CD4-positive, alpha-beta T cell (primary cell): ENCODE measurements around the gene BDKRB2. TPM values are rescaled to one million over a fixed set of nuclear protein-coding genes. Genes with fewer than 3 reads are reported as not detected.

ENCODE experiments used
- ATAC-seq: fragments of 200-7000 bp; cut with Tn5 transposase; one replicate; pipeline ENCODE4 v1.10.0; 2022; ENCODE audit warnings: mild to moderate bottlenecking; ENCODE audit not compliant: poor library complexity
- CTCF ChIA-PET: fragments of 350-600 bp; sonication (Branson Sonifier 250); formaldehyde crosslinking; loops from one replicate; lab custom pipeline; 2021; ENCODE audit warnings: antibody characterized with exemption, inconsistent platforms; lab: Charles Lee
- POLR2A ChIA-PET: fragments of 350-600 bp; sonication (Branson Sonifier 250); formaldehyde crosslinking; loops from one replicate; lab custom pipeline; 2021; ENCODE audit warnings: antibody characterized with exemption, inconsistent platforms; lab: Charles Lee
- DNase-seq, 14 experiments: peaks; one replicate each; pipeline ENCODE4 v3.0.0-alpha.2; 2013 to 2020; ENCODE audit warnings: mixed read lengths in 2 of 14
- H3K27ac ChIP-seq, 2 donors: one replicate each; pipeline versions ENCODE4 v1.5.1 to v1.7.0; 2013; ENCODE audit warnings: low read length in 2 of 2, low read depth in 1 of 2, mild to moderate bottlenecking in 1 of 2
- H3K27me3 ChIP-seq, 2 experiments: 1 replicate in 1 of 2; 2 replicates in 1 of 2; pipeline versions ENCODE4 v1.6.1 to v1.7.0; 2013; ENCODE audit warnings: low read length in 2 of 2, control low read depth in 1 of 2, mild to moderate bottlenecking in 1 of 2, moderate library complexity in 1 of 2; ENCODE audit not compliant: insufficient read depth in 2 of 2, control insufficient read depth in 1 of 2
- H3K36me3 ChIP-seq: one replicate; pipeline ENCODE4 v1.6.1; 2013; ENCODE audit warnings: low read length, control low read depth; ENCODE audit not compliant: insufficient read depth
- H3K4me1 ChIP-seq: one replicate; pipeline ENCODE4 v1.6.1; 2013; ENCODE audit warnings: low read length, control low read depth; ENCODE audit not compliant: insufficient read depth
- H3K4me3 ChIP-seq: one replicate; pipeline ENCODE4 v1.5.1; 2013; ENCODE audit warnings: mild to moderate bottlenecking, low read length, moderate library complexity
- H3K9me3 ChIP-seq, 2 experiments: 1 replicate in 1 of 2; 2 replicates in 1 of 2; pipeline versions ENCODE4 v1.6.1 to v1.7.0; 2013; ENCODE audit warnings: low read length in 2 of 2, mild to moderate bottlenecking in 2 of 2, control low read depth in 1 of 2, moderate library complexity in 1 of 2; ENCODE audit not compliant: control insufficient read depth in 1 of 2, insufficient read depth in 1 of 2
- H3K27ac Mint-ChIP-seq: one replicate; pipeline ENCODE4 v1.8.0; 2020; ENCODE audit warnings: mixed read lengths
- H3K27me3 Mint-ChIP-seq: one replicate; pipeline ENCODE4 v1.8.0; 2021; ENCODE audit warnings: mixed read lengths
- H3K36me3 Mint-ChIP-seq: one replicate; pipeline ENCODE4 v1.8.0; 2021; ENCODE audit warnings: low read depth, mixed read lengths
- H3K4me1 Mint-ChIP-seq: one replicate; pipeline ENCODE4 v1.8.0; 2021; ENCODE audit warnings: low read depth, mixed read lengths
- H3K4me3 Mint-ChIP-seq: one replicate; pipeline ENCODE4 v1.8.0; 2020; ENCODE audit warnings: mild to moderate bottlenecking, mixed read lengths
- H3K9me3 Mint-ChIP-seq: one replicate; pipeline ENCODE4 v1.8.0; 2020; ENCODE audit warnings: mixed read lengths
- CTCF ChIP-seq: fragments of 200-600 bp; IDR thresholded peaks from one replicate; pipeline ENCODE4 v1.8.0; 2022; ENCODE audit warnings: antibody characterized with exemption, mild to moderate bottlenecking
- intact Hi-C, 2 experiments: fragments of 100-400 bp; cut with DNase I in 1 of 2; cut with micrococcal nuclease in 1 of 2; formaldehyde crosslinking; loops; one replicate each; pipeline versions ENCODE4 v1.15.1 to v1.9.0; 2023 to 2025; cut with DNase I, micrococcal nuclease
- total RNA-seq, 174 experiments: library from RNA in 2 of 174; stranded (reverse) in 2 of 174; gene quantifications; one replicate each; pipeline ENCODE4 v1.2.3 and lab custom pipeline; 2021 to 2026

The BDKRB2 gene
- total RNA-seq, 2 experiments from 2014 or later, result not detected

GRCh38 chr14:96284430-96284829 lies 79.8 kb downstream of the BDKRB2 start:
- peaks cover 67% of the 10 kb centered on the region for H3K36me3 Mint-ChIP-seq
- ATAC-seq, result no peak
- H3K4me1 ChIP-seq, result no peaks in the 10 kb centered on the region
- intact Hi-C loops, result no loop called here
- H3K4me3 ChIP-seq, result no peak overlapping the region
- H3K27ac Mint-ChIP-seq, result no peak overlapping the region
- H3K36me3 ChIP-seq, result peaks cover 37% of the 10 kb centered on the region
- H3K9me3 ChIP-seq, result peaks cover 0 to 2% of the 10 kb centered on the region in 2 experiments
- ChIA-PET CTCF (interaction anchor here (0.6 kb wide), 1 partner anchor 9 kb away, joined by 3 read pairs; no protein-coding TSS in a partner anchor), POLR2A (no interaction called here)
- no peak for TF ChIP-seq CTCF
- no peak for DNase-seq
- H3K27me3 ChIP-seq, result no peaks in the 10 kb centered on the region
- no peak overlapping the region for H3K27ac ChIP-seq
- H3K4me3 Mint-ChIP-seq, result no peak overlapping the region
- H3K27me3 Mint-ChIP-seq, result no peaks in the 10 kb centered on the region
- no peaks in the 10 kb centered on the region for H3K9me3 Mint-ChIP-seq
- H3K4me1 Mint-ChIP-seq, result no peaks in the 10 kb centered on the region

GRCh38 chr14:96285667-96286066 lies 81.0 kb downstream of the BDKRB2 start:
- no peaks in the 10 kb centered on the region for H3K9me3 Mint-ChIP-seq
- CTCF ChIA-PET, result interaction anchor here (1.0 kb wide), 1 partner anchor 185 kb away, joined by 3 read pairs; no protein-coding TSS in a partner anchor
- no peak overlapping the region for H3K4me3 ChIP-seq
- H3K27ac Mint-ChIP-seq, result no peak overlapping the region
- intact Hi-C loops, result no loop called here
- no peak for DNase-seq
- no peaks in the 10 kb centered on the region for H3K27me3 ChIP-seq
- H3K4me3 Mint-ChIP-seq, result no peak overlapping the region
- no peak for ATAC-seq
- no peaks in the 10 kb centered on the region for H3K9me3 ChIP-seq
- TF ChIP-seq CTCF, result no peak
- no peaks in the 10 kb centered on the region for H3K27me3 Mint-ChIP-seq
- H3K36me3 ChIP-seq, result peaks cover 49% of the 10 kb centered on the region
- no peak overlapping the region for H3K27ac ChIP-seq
- POLR2A ChIA-PET, result interaction anchor here (1.0 kb wide), 1 partner anchor 185 kb away, joined by 3 read pairs; no protein-coding TSS in a partner anchor
- no peaks in the 10 kb centered on the region for H3K4me1 Mint-ChIP-seq
- H3K36me3 Mint-ChIP-seq, result peaks cover 79% of the 10 kb centered on the region
- H3K4me1 ChIP-seq, result no peaks in the 10 kb centered on the region

GRCh38 chr14:96286251-96286650 lies 81.6 kb downstream of the BDKRB2 start:
- ATAC-seq (no peak), DNase-seq (no peak)
- ChIA-PET CTCF (interaction anchor here (1.0 kb wide), 1 partner anchor 185 kb away, joined by 3 read pairs; no protein-coding TSS in a partner anchor), POLR2A (no interaction called here)
- TF ChIP-seq CTCF, result no peak
- peaks cover 54% of the 10 kb centered on the region for H3K36me3 ChIP-seq
- intact Hi-C loops, result no loop called here
- Mint-ChIP-seq H3K9me3 (no peaks in the 10 kb centered on the region), H3K4me1 (no peaks in the 10 kb centered on the region), H3K4me3 (no peak overlapping the region), H3K27me3 (no peaks in the 10 kb centered on the region), H3K36me3 (peaks cover 84% of the 10 kb centered on the region), H3K27ac (no peak overlapping the region)
- H3K9me3 ChIP-seq, result no peaks in the 10 kb centered on the region
- no peaks in the 10 kb centered on the region for H3K27me3 ChIP-seq
- H3K27ac ChIP-seq, result no peak overlapping the region
- no peak overlapping the region for H3K4me3 ChIP-seq
- no peaks in the 10 kb centered on the region for H3K4me1 ChIP-seq
